GM12892 (cell line): ENCODE data around the gene PEAK1.

ENCODE experiments used
- POLR2A ChIP-seq: IDR thresholded peaks from 2 replicates; pipeline ENCODE4 v1.6.1; 2011; ENCODE audit warnings: low read depth, low read length, control low read depth
- POLR2AphosphoS5 ChIP-seq: IDR thresholded peaks from 2 replicates; pipeline ENCODE4 v1.6.1; 2011; ENCODE audit warnings: low read depth, low read length, control low read depth
- TAF1 ChIP-seq: IDR thresholded peaks from 2 replicates; pipeline ENCODE4 v1.6.1; 2011; ENCODE audit warnings: low read depth, mild to moderate bottlenecking, control low read depth, low read length, borderline replicate concordance

DNA sequence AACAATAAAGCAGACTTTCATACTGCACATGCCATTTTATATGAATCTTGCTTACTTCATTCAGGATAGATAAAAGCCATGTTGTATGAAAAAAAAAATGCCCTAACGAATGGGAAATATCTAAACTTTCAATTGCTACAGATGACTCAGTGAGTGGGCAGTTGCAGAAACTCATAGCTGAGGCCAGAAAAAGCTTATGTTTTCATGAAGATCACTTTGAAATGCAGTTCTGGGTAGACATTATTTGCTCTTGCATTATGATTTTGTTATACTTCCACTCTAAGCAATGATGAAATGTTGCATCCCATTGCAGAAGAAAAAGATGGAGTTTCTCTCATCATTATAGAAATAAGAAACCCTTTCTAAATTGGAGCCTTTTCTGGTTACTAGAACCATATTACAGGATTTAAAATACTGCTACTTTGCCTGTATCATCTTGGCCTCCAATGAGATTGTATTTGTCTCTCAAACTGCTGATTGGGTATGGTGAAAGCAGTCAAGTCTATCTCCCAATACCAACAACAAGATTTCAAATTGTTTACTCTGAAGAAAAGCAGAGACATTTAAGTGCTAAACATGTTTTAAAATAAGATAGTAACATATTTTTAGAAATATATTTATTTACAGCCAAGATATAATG lies 17.0 kb downstream of the PEAK1 start:
- TF ChIP-seq TAF1: no peak
- no peak for TF ChIP-seq POLR2AphosphoS5
- no peak for TF ChIP-seq POLR2A
